H9 (cell line): ENCODE data around the gene NKAIN1. TPM values are rescaled to one million over a fixed set of nuclear protein-coding genes. Genes with fewer than 3 reads are reported as not detected.

ENCODE experiments used
- DNase-seq: peaks from one replicate; pipeline ENCODE4 v3.0.0-alpha.2; 2017
- H2AFZ ChIP-seq: one replicate; pipeline ENCODE4 v1.6.1; 2013; ENCODE audit warnings: mild to moderate bottlenecking, low read length, control low read depth, moderate library complexity
- H2AK5ac ChIP-seq: 2 replicates; pipeline ENCODE4 v1.6.1; 2013; ENCODE audit warnings: low read length, control low read depth, mixed read lengths; ENCODE audit not compliant: insufficient read length
- H2BK120ac ChIP-seq: one replicate; pipeline ENCODE4 v1.6.1; 2013; ENCODE audit warnings: low read depth, mild to moderate bottlenecking, low read length, control low read depth, inconsistent platforms; ENCODE audit not compliant: poor library complexity, severe bottlenecking
- H2BK12ac ChIP-seq: 2 replicates; pipeline ENCODE4 v1.6.1; 2013; ENCODE audit warnings: low read length, control low read depth, mixed read lengths, low read depth; ENCODE audit not compliant: insufficient read length
- H2BK15ac ChIP-seq: 2 replicates; pipeline ENCODE4 v1.6.1; 2013; ENCODE audit warnings: low read depth, low read length, control low read depth
- H2BK20ac ChIP-seq: one replicate; pipeline ENCODE4 v1.6.1; 2013; ENCODE audit warnings: low read depth, mild to moderate bottlenecking, low read length, control low read depth, inconsistent platforms; ENCODE audit not compliant: poor library complexity, severe bottlenecking
- H2BK5ac ChIP-seq: 2 replicates; pipeline ENCODE4 v1.6.1; 2013; ENCODE audit warnings: low read length, control low read depth, mixed read lengths; ENCODE audit not compliant: insufficient read length
- H3K14ac ChIP-seq: 2 replicates; pipeline ENCODE4 v1.6.1; 2013; ENCODE audit warnings: low read length, control low read depth; ENCODE audit not compliant: insufficient read depth
- H3K18ac ChIP-seq: 2 replicates; pipeline ENCODE4 v1.6.1; 2013; ENCODE audit warnings: low read depth, mild to moderate bottlenecking, mixed read lengths, low read length, control low read depth; ENCODE audit not compliant: insufficient read length
- H3K23ac ChIP-seq: 2 replicates; pipeline ENCODE4 v1.6.1; 2013; ENCODE audit warnings: low read length, control low read depth, mixed read lengths, low read depth; ENCODE audit not compliant: insufficient read length
- H3K23me2 ChIP-seq: 2 replicates; pipeline ENCODE4 v1.6.1; 2013; ENCODE audit warnings: low read depth, mild to moderate bottlenecking, mixed read lengths, low read length, control low read depth; ENCODE audit not compliant: insufficient read length, poor library complexity, severe bottlenecking
- H3K27ac ChIP-seq: 2 replicates; pipeline ENCODE4 v1.5.1; 2013; ENCODE audit warnings: low read length, control low read depth, mixed read lengths, low read depth; ENCODE audit not compliant: insufficient read length
- H3K27me3 ChIP-seq: 2 replicates; pipeline ENCODE4 v1.6.1; 2013; ENCODE audit warnings: low read length, control low read depth, inconsistent platforms; ENCODE audit not compliant: insufficient read depth
- H3K4ac ChIP-seq: 2 replicates; pipeline ENCODE4 v1.6.1; 2013; ENCODE audit warnings: low read depth, mild to moderate bottlenecking, control low read depth, inconsistent platforms, low read length, moderate library complexity
- H3K4me1 ChIP-seq: 2 replicates; pipeline ENCODE4 v1.6.1; 2013; ENCODE audit warnings: low read length, control low read depth, inconsistent platforms; ENCODE audit not compliant: insufficient read depth
- H3K4me2 ChIP-seq: 2 replicates; pipeline ENCODE4 v1.6.1; 2013; ENCODE audit warnings: low read length, control low read depth, mixed read lengths; ENCODE audit not compliant: insufficient read length, insufficient read depth
- H3K56ac ChIP-seq: 2 replicates; pipeline ENCODE4 v1.6.1; 2013; ENCODE audit warnings: low read depth, mild to moderate bottlenecking, mixed read lengths, low read length, control low read depth; ENCODE audit not compliant: insufficient read length
- H3K79me1 ChIP-seq: 2 replicates; pipeline ENCODE4 v1.6.1; 2013; ENCODE audit warnings: low read depth, mild to moderate bottlenecking, moderate library complexity, low read length, control low read depth, inconsistent platforms; ENCODE audit not compliant: insufficient read depth, poor library complexity, severe bottlenecking
- H3K79me2 ChIP-seq: 2 replicates; pipeline ENCODE4 v1.6.1; 2013; ENCODE audit warnings: low read length, control low read depth, inconsistent platforms; ENCODE audit not compliant: insufficient read depth
- H3K9ac ChIP-seq: 2 replicates; pipeline ENCODE4 v1.6.1; 2013; ENCODE audit warnings: low read length, control low read depth, mixed read lengths; ENCODE audit not compliant: insufficient read length; ENCODE audit errors: extremely low read depth
- H3K9me3 ChIP-seq: one replicate; pipeline ENCODE4 v1.6.1; 2013; ENCODE audit warnings: low read depth, low read length, inconsistent platforms; ENCODE audit not compliant: control insufficient read depth
- H3T11ph ChIP-seq: one replicate; pipeline ENCODE4 v1.6.1; 2013; ENCODE audit warnings: mild to moderate bottlenecking, low read length, control low read depth, inconsistent platforms
- H4K20me1 ChIP-seq: one replicate; pipeline ENCODE4 v1.6.1; 2013; ENCODE audit not compliant: control insufficient read depth, insufficient read length, insufficient read depth
- H4K5ac ChIP-seq: 2 replicates; pipeline ENCODE4 v1.6.1; 2013; ENCODE audit warnings: low read depth, mild to moderate bottlenecking, mixed read lengths, low read length, control low read depth; ENCODE audit not compliant: insufficient read length
- H4K8ac ChIP-seq: replicated peaks from 2 replicates; pipeline ENCODE4 v1.6.1; 2013; ENCODE audit warnings: low read length, control low read depth, mixed read lengths, low read depth; ENCODE audit not compliant: insufficient read length
- H4K91ac ChIP-seq: 2 replicates; pipeline ENCODE4 v1.6.1; 2013; ENCODE audit warnings: low read depth, mild to moderate bottlenecking, moderate library complexity, mixed read lengths, low read length, control low read depth; ENCODE audit not compliant: insufficient read length
- H3K27ac Mint-ChIP-seq, 3 experiments: 2 replicates in 2 of 3; 3 replicates in 1 of 3; pipeline ENCODE4 v1.8.0; 2020 to 2021; ENCODE audit warnings: mixed read lengths in 3 of 3, mild to moderate bottlenecking in 1 of 3, moderate library complexity in 1 of 3
- H3K27me3 Mint-ChIP-seq: 2 replicates; pipeline ENCODE4 v1.8.0; 2021; ENCODE audit warnings: low read depth, mild to moderate bottlenecking, moderate library complexity, mixed read lengths
- H3K36me3 Mint-ChIP-seq, 3 experiments: 2 replicates in 2 of 3; 3 replicates in 1 of 3; pipeline ENCODE4 v1.8.0; 2020 to 2021; ENCODE audit warnings: low read depth in 3 of 3, mixed read lengths in 3 of 3; ENCODE audit not compliant: insufficient read depth in 1 of 3
- H3K4me1 Mint-ChIP-seq, 2 experiments: 2 replicates each; pipeline ENCODE4 v1.8.0; 2020; ENCODE audit warnings: mixed read lengths in 2 of 2
- H3K4me3 Mint-ChIP-seq, 2 experiments: 2 replicates in 1 of 2; 3 replicates in 1 of 2; pipeline ENCODE4 v1.8.0; 2020 to 2021; ENCODE audit warnings: mild to moderate bottlenecking in 2 of 2, mixed read lengths in 2 of 2, moderate library complexity in 1 of 2
- H3K9me3 Mint-ChIP-seq, 2 experiments: 2 replicates in 1 of 2; 3 replicates in 1 of 2; pipeline ENCODE4 v1.8.0; 2020; ENCODE audit warnings: mild to moderate bottlenecking in 2 of 2, mixed read lengths in 2 of 2, moderate library complexity in 1 of 2
- WGBS: extraction: QIAGEN DNeasy Blood & Tissue Kit; methylation state at CpG from one replicate; pipeline ENCODE4 v1.1.7; 2013; ENCODE audit warnings: missing lambda C conversion rate, low lambda C conversion rate, mixed read lengths; ENCODE audit not compliant: insufficient read length; ENCODE audit errors: extremely low coverage; 5-methylcytosine and 5-hydroxymethylcytosine counted together
- total RNA-seq: library from RNA; stranded (reverse); gene quantifications from 2 replicates; pipeline ENCODE4 v1.2.1, GENCODE V29; 2021
- TF ChIP-seq, protein P1 (sequence below): fragments of 200-600 bp; sonication (generic); conservative IDR thresholded peaks from 3 replicates; pipeline ENCODE4 v1.8.0; 2021; ENCODE audit warnings: antibody characterized with exemption, mild to moderate bottlenecking

Gene NKAIN1
- total RNA-seq, 1 experiment from 2014 or later = 25.6 TPM

DNA sequence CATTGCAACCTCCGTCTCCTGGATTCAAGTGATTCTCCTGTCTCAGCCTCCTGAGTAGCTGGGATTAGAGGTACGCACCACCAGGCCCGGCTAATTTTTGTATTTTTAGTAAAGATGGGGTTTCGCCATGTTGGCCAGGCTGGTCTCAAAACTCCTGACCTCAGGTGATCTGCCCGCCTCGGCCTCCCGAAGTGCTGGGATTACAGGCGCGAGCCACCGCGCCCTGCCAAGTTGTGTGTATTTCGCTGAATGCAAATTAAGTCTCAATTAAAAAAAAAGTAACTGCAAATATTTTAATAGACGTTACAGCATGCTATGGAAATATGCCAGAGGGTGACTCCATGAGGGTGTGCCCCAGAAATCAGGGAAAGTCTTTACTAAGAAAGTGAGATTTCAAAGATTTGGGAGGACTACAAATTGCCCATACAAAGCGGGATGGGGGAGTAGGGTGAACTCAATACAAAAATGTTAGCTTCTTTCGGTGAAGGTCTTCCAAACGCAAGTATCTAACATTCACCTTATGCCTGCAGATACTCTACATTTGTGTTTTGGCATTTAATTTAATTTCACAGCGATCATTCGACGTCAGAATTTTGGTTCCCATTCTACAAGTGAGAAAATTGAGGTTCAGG, 85.6 kb downstream of the NKAIN1 start:
- H4K8ac ChIP-seq = no peak overlapping the region
- H3K79me2 ChIP-seq = no peaks in the 10 kb centered on the region
- H3K23ac ChIP-seq = no peak overlapping the region
- Mint-ChIP-seq H3K36me3 (peaks cover 0 to 12% (median 3%) of the 10 kb centered on the region in 3 experiments; a peak in 5 of 7 replicates), H3K9me3 (peaks cover 2 to 3% of the 10 kb centered on the region in 2 experiments; a peak in 1 of 5 replicates), H3K4me3 (peak overlapping the region; percentile 78 to 85), H3K27me3 (peaks cover 3% of the 10 kb centered on the region; the same call in 1 of the 2 replicates), H3K4me1 (peaks cover 13 to 15% of the 10 kb centered on the region in 2 experiments), H3K27ac (peak overlapping the region; percentile 96 to 98 (median 98))
- H4K5ac ChIP-seq = peak overlapping the region; percentile 15
- peak overlapping the region; percentile 69 for H3K9ac ChIP-seq
- H2AK5ac ChIP-seq = no peak overlapping the region
- H3K4me1 ChIP-seq = no peaks in the 10 kb centered on the region
- no peak overlapping the region for H2BK120ac ChIP-seq
- WGBS = no CpG with 5 or more reads among the region's 19 CpGs
- H3K9me3 ChIP-seq = no peaks in the 10 kb centered on the region
- no peak overlapping the region for H2BK12ac ChIP-seq
- no peaks in the 10 kb centered on the region for H3K79me1 ChIP-seq
- DNase-seq = no peak
- no peak overlapping the region for H2AFZ ChIP-seq
- H3K23me2 ChIP-seq = peaks cover 4% of the 10 kb centered on the region
- H3K27ac ChIP-seq = peak overlapping the region; percentile 91
- TF ChIP-seq, protein P1, sequence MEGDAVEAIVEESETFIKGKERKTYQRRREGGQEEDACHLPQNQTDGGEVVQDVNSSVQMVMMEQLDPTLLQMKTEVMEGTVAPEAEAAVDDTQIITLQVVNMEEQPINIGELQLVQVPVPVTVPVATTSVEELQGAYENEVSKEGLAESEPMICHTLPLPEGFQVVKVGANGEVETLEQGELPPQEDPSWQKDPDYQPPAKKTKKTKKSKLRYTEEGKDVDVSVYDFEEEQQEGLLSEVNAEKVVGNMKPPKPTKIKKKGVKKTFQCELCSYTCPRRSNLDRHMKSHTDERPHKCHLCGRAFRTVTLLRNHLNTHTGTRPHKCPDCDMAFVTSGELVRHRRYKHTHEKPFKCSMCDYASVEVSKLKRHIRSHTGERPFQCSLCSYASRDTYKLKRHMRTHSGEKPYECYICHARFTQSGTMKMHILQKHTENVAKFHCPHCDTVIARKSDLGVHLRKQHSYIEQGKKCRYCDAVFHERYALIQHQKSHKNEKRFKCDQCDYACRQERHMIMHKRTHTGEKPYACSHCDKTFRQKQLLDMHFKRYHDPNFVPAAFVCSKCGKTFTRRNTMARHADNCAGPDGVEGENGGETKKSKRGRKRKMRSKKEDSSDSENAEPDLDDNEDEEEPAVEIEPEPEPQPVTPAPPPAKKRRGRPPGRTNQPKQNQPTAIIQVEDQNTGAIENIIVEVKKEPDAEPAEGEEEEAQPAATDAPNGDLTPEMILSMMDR = no peak
- H4K20me1 ChIP-seq = no peaks in the 10 kb centered on the region
- H2BK15ac ChIP-seq = no peak overlapping the region
- no peak overlapping the region; the same call in 1 of the 2 replicates for H3K4ac ChIP-seq
- no peak overlapping the region for H3K56ac ChIP-seq
- no peaks in the 10 kb centered on the region for H3K27me3 ChIP-seq
- no peak overlapping the region for H4K91ac ChIP-seq
- no peak overlapping the region for H3T11ph ChIP-seq
- H2BK20ac ChIP-seq = no peak overlapping the region
- H3K4me2 ChIP-seq = peak overlapping the region; percentile 39
- H3K18ac ChIP-seq = no peak overlapping the region
- no peak overlapping the region; the same call in 1 of the 2 replicates for H3K14ac ChIP-seq
- H2BK5ac ChIP-seq = no peak overlapping the region
